Activated effector memory CD4-positive, alpha-beta T cell treated with anti-CD3 and anti-CD28 coated beads, Interleukin-2, amount 50 U/mL, for 16 hours (primary cell): Measurements from ENCODE around the gene AFF3.
"Not testable (repeated sequence)": the region's sequence is repeated elsewhere in the genome, so short reads cannot be mapped to it uniquely, and the experiment has no call there.

Source experiments
- DNase-seq: peaks from one replicate; pipeline ENCODE4 v3.0.0-alpha.2; 2020

The AFF3 gene

GRCh38 chr2:100142393-100142792, at the start of gene AFF3:
AFF3 (minus strand) TSS chr2:100142590; CDS start chr2:100104454, 38,136 bp downstream.
- peak; percentile 69 for DNase-seq

GRCh38 chr2:100189387-100189786, 47.0 kb upstream of the AFF3 start:
- no peak for DNase-seq

DNA sequence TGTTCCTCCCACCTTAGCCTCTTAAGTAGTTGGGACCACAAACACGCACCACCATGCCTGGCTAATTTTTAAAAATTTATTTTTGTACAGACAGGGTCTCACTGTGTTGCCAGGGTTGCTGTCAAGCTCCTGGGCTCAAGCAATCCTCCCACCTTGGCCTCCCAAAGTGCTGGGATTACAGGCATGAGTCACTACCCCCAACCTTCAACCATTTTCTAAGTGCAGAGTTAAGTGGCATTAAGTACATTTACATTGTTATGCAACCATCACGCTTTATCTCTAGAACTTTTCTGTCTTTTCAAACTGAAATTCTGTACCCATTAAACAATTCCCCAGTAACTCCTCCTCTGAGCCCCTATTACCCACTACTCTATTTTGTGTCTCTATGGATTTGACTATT, 45.9 kb upstream of the AFF3 start:
- no peak for DNase-seq

DNA sequence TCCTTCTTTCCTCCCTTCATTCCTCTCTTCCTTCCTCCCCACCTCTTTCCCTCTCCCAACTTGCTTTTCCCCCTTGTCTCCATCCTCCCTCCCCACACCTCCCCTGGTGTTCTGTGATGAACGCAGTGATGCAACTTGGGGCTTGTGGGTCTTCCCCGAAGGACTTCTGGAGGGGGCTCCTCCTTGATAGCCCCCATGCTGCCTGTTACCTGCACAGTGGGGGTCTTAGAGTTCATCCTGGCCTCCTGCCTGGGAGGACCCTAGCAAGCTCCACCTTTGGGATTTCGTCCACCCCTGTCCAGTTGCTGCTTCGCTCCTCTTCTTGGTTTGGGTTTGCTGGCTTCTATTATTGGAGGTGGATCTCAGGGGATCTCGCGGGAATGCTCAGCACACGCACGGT, 43.7 kb upstream of the AFF3 start:
- DNase-seq: no peak

- no peak for DNase-seq
These were observed 43.1 kb upstream of the AFF3 start for GRCh38 chr2:100185516-100185915.

GRCh38 chr2:100185105-100185504, 42.7 kb upstream of the AFF3 start:
- DNase-seq: no peak

DNA sequence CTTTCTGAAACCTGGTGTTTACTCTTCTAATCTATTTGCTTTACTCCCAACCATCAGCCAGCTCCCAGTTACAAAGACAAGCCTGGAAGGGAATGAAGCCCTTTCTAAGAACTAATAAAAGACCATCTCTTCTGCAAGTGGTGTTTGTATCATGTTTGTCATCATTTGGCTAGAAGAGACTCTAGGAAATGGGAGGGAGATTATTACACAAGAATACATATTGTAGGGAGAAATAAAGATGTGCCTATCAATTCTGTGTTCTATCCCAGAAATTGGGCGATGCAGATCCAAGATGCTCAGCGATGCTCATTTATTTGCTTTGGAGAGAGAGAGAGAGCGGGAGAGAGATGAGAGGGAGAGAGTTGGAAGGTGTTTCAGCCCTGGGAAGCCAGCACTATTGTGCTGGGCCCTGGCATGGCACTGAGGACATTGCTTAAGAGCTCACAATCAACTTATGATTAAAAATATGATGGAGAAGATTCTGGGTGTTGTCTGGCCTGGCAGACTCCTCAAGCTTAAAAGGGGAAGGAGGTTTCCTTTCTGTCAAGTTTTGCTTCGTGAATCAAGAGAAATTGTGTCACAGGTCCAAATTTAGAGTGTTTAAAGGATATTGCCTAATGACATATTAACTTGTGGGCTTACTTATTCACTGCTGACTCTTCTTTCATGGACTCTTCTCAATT, 41.8 kb upstream of the AFF3 start:
- no peak for DNase-seq

DNA sequence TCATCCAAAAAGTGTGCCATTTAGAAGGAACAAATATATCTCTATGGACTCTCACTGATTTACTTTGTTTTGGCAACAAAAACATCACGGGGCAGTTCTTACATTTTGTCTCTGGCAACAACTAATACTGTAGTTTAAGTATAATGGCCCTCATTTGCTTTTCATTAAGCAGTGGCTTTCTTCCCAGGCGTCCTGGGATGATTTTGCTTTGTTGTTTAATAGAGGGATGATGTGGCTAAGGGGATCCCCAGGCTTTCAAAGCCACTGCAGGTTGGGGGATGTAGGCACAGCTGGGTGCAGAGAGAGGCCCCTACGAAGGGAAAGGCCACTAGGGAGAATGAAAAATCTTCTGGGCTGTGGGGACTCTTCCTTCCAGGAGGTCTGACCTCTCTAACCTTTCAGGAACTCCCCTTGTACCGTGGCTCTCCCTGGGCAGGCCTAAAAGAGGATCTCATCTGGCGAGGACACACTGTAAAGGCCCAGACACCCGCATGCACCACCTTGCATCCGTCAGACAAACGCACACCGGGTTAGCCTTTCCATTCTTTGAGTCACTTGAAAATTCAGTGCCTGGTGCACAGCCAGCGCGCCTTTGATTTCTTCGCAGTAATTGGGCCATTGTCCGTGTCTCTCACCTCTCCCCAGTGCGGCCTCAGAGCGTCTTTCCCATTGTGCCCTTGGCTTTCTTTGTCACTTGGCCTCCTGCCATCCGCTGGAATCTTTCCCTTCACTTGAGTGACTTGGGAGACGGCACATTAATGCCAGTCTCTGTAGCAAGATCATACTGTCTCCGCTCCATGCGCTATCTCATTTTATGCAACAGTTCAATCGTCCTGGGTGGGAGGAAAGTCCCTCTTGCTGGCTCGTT, 40.3 kb upstream of the AFF3 start:
- DNase-seq: no peak

DNA sequence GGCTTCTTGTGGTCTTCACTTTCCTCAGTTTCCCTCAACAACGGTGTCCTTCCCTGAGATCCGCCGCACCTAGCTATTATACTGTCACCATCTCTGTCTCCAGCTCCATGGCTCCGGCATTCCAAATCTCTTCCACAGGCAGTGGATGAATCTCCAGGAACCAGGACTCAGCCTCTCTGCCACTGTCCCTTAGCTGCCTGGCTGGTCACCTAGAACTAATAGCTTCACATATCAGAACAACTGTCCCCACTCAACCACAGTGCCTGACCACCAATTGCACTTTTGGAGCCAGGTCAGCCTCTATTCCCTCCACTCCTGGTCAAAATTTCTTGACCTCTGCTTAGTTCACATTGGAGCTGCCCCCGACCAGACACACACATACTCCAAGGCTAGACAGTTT, 38.1 kb upstream of the AFF3 start:
- no peak for DNase-seq

GRCh38 chr2:100179806-100180205, 37.4 kb upstream of the AFF3 start:
- no peak for DNase-seq

DNA sequence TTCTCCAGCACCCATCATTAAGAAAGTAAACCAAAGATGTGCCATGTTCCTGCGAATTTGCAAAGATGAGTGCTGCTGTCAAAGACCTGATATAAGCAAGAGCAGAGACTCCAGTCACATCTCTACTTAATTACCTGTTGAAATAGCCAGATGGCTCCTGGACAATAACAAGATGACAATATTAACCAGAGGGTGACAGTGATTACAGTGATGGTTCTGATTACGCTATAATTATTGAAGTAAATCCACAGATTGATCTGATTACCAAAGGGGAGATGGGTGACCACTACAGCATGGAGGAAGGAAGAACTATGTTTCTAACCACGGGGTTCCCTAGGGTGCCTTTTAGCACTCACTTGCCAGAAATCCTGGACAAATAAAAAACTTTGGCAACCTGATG, 36.5 kb upstream of the AFF3 start:
- DNase-seq: no peak

DNA sequence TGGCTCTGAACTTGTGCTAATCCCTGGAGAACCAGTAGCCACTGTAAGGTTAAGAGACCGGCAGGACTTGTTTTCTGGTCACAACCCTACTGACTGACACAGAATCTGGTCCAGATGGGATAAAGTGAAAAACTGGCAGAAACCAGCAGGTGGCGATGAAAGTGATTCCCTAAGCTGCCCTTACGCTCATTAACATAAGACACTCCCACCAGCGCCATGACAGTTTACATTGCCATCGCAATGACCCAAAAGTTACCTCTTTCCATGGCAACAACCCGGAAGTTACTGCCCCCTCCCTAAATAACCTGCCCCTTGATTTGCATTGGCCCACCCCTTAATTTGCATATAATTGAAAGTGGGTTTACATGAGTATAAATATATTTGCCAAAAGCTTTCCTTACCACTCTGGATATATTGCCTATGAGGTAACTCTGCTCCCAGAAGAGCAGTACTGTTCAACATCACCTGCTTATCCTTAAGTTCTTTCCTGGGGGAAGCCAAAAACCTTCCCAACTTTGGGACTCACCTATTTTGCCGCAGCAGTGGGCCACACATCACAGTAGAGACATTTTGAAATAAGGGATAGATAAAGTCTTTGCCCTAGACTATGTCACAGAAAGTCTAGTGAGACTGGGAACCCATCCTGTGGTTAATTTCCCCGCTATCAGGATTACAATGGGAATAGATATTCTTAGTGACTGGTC, 35.8 kb upstream of the AFF3 start:
- no peak for DNase-seq

DNA sequence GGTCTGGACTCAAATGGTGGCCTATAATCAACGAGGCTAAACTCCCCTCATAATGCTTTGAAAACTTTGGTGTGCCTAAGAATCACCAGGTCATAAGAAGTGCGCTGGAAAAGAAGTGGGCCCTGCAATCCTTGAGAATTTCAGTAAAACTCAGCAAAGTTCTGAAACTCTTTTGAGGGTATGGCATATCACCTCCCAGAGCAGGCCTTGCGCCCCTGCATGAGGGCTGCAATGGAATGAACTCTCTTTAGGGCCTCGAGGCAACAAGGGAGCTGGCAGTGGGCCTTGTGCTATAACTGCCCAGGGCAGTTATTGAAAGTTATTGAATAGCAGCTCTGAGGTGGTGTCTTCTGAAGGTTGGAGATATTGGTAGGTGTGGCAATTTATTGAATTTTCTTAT, 34.5 kb upstream of the AFF3 start:
- DNase-seq: no peak

DNA sequence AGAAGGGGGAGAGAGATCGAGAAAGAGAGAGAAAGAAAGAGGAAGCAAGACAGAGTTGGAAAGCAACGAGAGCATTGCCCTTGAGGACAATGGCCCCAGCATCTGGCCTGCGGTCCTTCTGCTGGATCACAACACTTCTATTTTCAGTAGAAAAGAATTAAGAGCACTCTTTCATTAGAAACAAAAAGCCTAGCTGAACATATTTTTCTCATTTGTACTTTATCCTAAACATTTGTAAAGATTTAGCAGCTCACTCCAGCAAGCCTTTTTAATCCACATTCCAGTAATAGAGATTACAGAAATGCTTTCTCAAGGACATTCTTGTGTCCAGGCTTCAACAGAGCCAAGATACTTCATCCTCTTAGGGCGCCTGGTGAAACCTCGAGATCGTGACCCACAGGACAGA, 31.6 kb upstream of the AFF3 start:
- DNase-seq: no peak

DNA sequence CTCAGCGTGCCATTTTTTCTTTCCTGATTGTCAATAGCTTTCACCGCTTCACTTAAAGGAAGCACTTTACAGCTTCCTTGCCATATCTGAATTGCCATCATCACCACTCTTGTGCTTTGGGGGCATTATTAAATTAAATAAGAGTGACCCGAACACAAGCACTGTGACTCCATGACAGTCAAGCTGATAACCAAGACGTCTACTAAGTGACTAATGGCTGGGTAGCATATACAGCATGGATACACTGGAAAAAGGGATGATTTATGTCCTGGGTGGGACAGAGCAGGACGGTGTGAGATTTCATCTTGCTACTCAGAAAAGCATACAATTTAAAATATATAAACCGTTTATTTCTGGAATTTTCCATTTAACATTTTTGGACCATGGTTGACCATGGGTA, 24.3 kb upstream of the AFF3 start:
- no peak for DNase-seq

- no peak for DNase-seq
These were observed 21.2 kb upstream of the AFF3 start for GRCh38 chr2:100163605-100164004.

DNA sequence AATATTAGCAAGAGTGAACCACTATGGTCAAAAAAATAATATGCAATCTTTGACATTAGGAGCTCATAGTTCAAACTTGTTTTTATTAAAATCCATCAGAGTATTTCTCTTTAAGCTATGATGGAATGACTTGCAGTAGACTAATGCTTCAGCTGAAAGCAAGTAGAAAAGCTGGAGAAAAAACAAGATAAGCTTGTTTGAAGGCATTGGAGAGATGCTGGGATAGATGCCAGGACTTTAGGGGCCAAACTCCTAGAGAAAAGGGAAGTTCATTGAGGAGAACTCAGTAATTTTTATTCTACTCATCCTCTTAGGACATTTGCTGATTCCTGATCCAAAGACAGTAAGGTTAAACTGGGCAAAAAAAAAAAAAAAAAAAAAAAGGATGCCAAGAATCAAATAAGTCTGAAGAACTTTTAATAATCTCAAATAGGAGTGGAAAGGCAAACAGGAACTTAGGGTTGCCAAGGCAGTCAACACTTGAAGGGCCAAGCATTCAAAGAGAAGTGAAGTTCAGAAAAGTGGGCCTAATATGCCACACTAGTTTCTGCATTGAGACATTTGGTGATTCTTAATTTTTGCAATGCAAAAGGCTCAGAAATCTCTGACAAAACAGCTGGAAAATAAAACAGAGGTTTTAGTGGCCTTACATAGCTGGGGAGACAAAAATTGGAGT, 19.7 kb upstream of the AFF3 start:
- DNase-seq: no peak

DNA sequence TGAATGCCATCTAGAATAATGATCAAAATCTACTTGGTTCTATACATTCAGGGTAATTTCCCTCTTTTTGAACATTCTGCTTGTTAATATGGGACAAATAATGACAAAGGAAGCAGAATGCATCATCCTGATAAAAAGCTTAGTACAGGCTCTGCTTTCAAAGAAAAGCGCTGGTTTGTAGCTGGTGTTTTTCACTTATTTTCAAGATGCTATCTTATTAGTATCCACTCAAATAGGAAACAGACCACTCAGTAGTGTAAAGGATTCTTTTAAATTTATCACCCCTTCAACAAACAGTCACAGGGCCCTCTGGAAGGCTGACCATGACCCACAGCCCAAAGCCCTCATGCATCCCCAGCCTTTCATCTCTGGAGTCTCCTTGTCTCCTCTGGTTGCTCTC, 18.0 kb upstream of the AFF3 start:
- DNase-seq: no peak

GRCh38 chr2:100151832-100152231, 9.4 kb upstream of the AFF3 start:
- not testable (repeated sequence) for DNase-seq

DNA sequence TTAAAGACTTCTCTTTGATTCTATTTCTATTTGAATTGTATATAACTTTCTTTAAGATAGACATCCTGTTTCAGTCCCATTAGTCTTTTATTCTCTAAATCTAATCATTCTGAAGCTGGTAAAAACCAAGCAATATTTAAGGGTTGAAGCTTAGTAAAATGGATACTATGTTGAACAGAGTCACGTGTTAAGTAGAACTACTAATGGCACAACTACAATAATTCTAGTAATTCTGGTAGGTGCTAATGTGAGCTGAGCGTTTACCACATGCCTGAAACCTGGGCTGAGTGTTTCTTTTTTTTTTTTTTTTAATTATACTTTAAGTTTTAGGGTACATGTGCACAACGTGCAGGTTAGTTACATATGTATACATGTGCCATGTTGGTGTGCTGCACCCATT, 8.9 kb upstream of the AFF3 start:
- DNase-seq: no peak

DNA sequence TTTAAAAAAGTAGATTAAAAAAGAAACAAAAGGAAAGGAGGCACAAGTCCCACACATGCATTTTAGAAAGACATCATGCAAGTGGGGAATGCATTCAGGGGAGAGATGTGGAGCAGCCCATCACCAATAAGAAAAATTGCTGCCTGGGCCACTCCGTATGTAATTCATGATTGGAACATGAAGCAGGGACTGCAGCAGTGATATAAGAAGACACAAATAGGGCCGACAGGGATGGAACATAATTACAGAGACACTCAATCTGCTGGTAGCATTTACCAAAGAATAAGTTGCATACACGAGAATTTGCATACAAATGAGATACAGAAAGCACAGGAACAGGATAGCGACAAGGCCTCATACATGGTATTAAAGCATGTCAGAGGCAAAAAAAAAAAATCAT, 6.5 kb upstream of the AFF3 start:
- no peak for DNase-seq

DNA sequence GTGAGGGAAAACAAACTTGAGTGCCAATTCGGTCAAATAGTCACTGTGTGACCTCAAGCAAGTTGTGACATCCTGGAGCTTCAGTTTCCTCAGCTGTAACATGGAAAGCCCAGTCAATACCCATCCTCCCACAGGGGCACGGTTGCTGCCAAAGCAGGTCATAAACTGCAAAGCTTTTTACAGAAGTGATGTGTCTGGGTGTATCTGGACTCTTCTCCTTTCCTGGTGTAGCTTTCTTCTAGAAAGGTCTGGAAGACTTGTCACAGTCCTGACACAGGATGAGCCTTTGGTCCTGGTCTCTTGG, 4.2 kb upstream of the AFF3 start:
- DNase-seq: no peak

- DNase-seq: no peak
These were observed 3.7 kb upstream of the AFF3 start for GRCh38 chr2:100145893-100146656.
